Hepatocyte (in vitro differentiated cells): Measurements from ENCODE around the gene DIP2C. TPM values are rescaled to one million over a fixed set of nuclear protein-coding genes. Genes with fewer than 3 reads are reported as not detected.
"Not testable (repeated sequence)": the region's sequence is repeated elsewhere in the genome, so short reads cannot be mapped to it uniquely, and the experiment has no call there.

Source experiments
- DNase-seq: peaks from one replicate; pipeline ENCODE4 v3.0.0-alpha.2; 2016; ENCODE audit warnings: low spot score
- H2AFZ ChIP-seq: fragments of 200-600 bp; sonication (generic); 2 replicates; pipeline ENCODE4 v1.6.0; 2016; ENCODE audit warnings: antibody characterized with exemption, mild to moderate bottlenecking
- H3K27ac ChIP-seq: fragments of 200-600 bp; sonication (generic); 2 replicates; pipeline ENCODE4 v1.5.1; 2016; ENCODE audit warnings: mild to moderate bottlenecking
- H3K27me3 ChIP-seq: fragments of 200-600 bp; sonication (generic); 2 replicates; pipeline ENCODE4 v1.6.1; 2016
- H3K36me3 ChIP-seq: fragments of 200-600 bp; sonication (generic); replicated peaks from 2 replicates; pipeline ENCODE4 v1.5.1; 2016; ENCODE audit warnings: low read depth; ENCODE audit not compliant: insufficient read depth
- H3K4me1 ChIP-seq: fragments of 200-600 bp; sonication (generic); 2 replicates; pipeline ENCODE4 v1.5.1; 2016; ENCODE audit warnings: mild to moderate bottlenecking, moderate library complexity; ENCODE audit not compliant: insufficient read depth
- H3K4me2 ChIP-seq: fragments of 200-600 bp; sonication (generic); 2 replicates; pipeline ENCODE4 v1.6.0; 2016
- H3K4me3 ChIP-seq: fragments of 200-600 bp; sonication (generic); 2 replicates; pipeline ENCODE4 v1.5.1; 2016; ENCODE audit warnings: mild to moderate bottlenecking
- H3K79me2 ChIP-seq: fragments of 200-600 bp; sonication (generic); 2 replicates; pipeline ENCODE4 v1.6.0; 2017; ENCODE audit warnings: mild to moderate bottlenecking
- H3K9me2 ChIP-seq: fragments of 200-600 bp; sonication (generic); replicated peaks from 2 replicates; pipeline ENCODE4 v1.6.0; 2017; ENCODE audit warnings: mild to moderate bottlenecking; ENCODE audit not compliant: insufficient read depth
- H3K9me3 ChIP-seq: fragments of 200-600 bp; sonication (generic); 2 replicates; pipeline ENCODE4 v1.5.1; 2016; ENCODE audit warnings: low read depth, mild to moderate bottlenecking
- H4K20me1 ChIP-seq: fragments of 200-600 bp; sonication (generic); 2 replicates; pipeline ENCODE4 v1.6.0; 2016; ENCODE audit warnings: mild to moderate bottlenecking; ENCODE audit not compliant: insufficient read depth, poor library complexity, severe bottlenecking
- EZH2 ChIP-seq: fragments of 200-600 bp; sonication (generic); IDR thresholded peaks from 2 replicates; pipeline ENCODE4 v1.6.1; 2016; ENCODE audit warnings: antibody characterized with exemption, mild to moderate bottlenecking, borderline replicate concordance
- EZH2phosphoT487 ChIP-seq: fragments of 200-600 bp; sonication (generic); IDR thresholded peaks from one replicate; pipeline ENCODE4 v1.6.1; 2018; ENCODE audit warnings: antibody characterized with exemption, mild to moderate bottlenecking, low read depth, moderate library complexity; ENCODE audit not compliant: unreplicated experiment, severe bottlenecking
- WGBS: methylation state at CpG from one replicate; pipeline ENCODE4 v1.1.6; 2016; ENCODE audit warnings: low lambda C conversion rate; ENCODE audit errors: missing lambda C conversion rate; 5-methylcytosine and 5-hydroxymethylcytosine counted together
- polyA plus RNA-seq: library from polyadenylated mRNA; unstranded; fragments of >200 nt; fragmentation: Nextera tagmentation; extraction: Ambion mirVana; gene quantifications from 2 replicates; pipeline ENCODE4 v1.2.1, GENCODE V29; 2016
- total RNA-seq: library from RNA; depleted of rRNA; stranded (reverse); fragments of >200 nt; gene quantifications from 2 replicates; pipeline ENCODE4 v1.2.3, GENCODE V29; 2014
- TF ChIP-seq, protein P1 (sequence below): fragments of 200-600 bp; sonication (generic); IDR thresholded peaks from 2 replicates; pipeline ENCODE4 v1.5.1; 2016; ENCODE audit warnings: antibody characterized with exemption, mild to moderate bottlenecking; ENCODE audit not compliant: poor library complexity

Gene DIP2C
- total and polyA plus RNA-seq, 2 experiments from 2014 or later = 11.1 to 12.8 TPM

DNA sequence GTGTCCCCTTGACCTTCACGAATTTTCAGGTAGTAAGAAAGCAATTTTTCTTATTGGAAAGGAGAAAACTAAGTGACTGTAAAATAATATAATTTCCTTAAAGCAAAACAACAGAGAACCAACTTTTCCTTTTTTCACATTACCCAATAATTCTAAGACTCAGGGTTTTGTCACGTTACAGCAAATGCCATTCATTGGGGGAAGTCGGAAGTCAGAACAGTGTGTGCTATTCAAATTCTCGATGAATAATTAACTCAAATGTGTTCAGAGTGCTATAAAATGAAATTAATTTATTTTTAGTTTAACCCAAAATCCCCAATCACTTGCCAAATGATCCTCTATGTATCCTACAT lies 40.0 kb downstream of the DIP2C start:
- H2AFZ ChIP-seq = no peak overlapping the region
- TF ChIP-seq, protein P1, sequence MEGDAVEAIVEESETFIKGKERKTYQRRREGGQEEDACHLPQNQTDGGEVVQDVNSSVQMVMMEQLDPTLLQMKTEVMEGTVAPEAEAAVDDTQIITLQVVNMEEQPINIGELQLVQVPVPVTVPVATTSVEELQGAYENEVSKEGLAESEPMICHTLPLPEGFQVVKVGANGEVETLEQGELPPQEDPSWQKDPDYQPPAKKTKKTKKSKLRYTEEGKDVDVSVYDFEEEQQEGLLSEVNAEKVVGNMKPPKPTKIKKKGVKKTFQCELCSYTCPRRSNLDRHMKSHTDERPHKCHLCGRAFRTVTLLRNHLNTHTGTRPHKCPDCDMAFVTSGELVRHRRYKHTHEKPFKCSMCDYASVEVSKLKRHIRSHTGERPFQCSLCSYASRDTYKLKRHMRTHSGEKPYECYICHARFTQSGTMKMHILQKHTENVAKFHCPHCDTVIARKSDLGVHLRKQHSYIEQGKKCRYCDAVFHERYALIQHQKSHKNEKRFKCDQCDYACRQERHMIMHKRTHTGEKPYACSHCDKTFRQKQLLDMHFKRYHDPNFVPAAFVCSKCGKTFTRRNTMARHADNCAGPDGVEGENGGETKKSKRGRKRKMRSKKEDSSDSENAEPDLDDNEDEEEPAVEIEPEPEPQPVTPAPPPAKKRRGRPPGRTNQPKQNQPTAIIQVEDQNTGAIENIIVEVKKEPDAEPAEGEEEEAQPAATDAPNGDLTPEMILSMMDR = no peak
- TF ChIP-seq EZH2 (no peak), EZH2phosphoT487 (no peak)
- H3K9me3 ChIP-seq = no peaks in the 10 kb centered on the region
- no peaks in the 10 kb centered on the region for H3K27me3 ChIP-seq
- no peaks in the 10 kb centered on the region for H3K9me2 ChIP-seq
- H3K4me3 ChIP-seq = no peak overlapping the region
- DNase-seq = peak; percentile 41
- peak overlapping the region; percentile 38 for H3K27ac ChIP-seq
- H3K79me2 ChIP-seq = peaks cover 75% of the 10 kb centered on the region
- H4K20me1 ChIP-seq = peaks cover 46% of the 10 kb centered on the region
- H3K36me3 ChIP-seq = no peaks in the 10 kb centered on the region
- no peak overlapping the region for H3K4me2 ChIP-seq
- 77% methylated on average over 4 of the region's 4 CpGs for WGBS
- peaks cover 20% of the 10 kb centered on the region for H3K4me1 ChIP-seq

DNA sequence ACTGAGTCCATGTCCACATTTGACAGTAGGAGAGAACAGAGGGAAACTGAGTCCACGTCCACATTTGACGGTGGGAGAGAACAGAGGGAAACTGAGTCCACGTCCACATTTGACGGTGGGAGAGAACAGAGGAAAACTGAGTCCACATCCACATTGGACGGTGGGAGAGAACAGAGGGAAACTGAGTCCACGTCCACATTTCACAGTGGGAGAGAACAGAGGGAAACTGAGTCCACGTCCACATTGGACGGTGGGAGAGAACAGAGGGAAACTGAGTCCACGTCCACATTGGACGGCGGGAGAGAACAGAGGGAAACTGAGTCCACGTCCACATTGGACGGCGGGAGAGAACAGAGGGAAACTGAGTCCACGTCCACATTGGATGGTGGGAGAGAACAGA lies 42.4 kb downstream of the DIP2C start:
- Histone ChIP-seq H4K20me1 (peaks cover 29% of the 10 kb centered on the region), H3K79me2 (peaks cover 77% of the 10 kb centered on the region), H3K27ac (peak overlapping the region; percentile 28), H3K4me1 (peaks cover 17% of the 10 kb centered on the region)
- DNase-seq, H3K4me2 ChIP-seq, H3K4me3 ChIP-seq, H3K9me3 ChIP-seq, H3K36me3 ChIP-seq, H3K9me2 ChIP-seq, H3K27me3 ChIP-seq, H2AFZ ChIP-seq: not testable (repeated sequence)
- WGBS = 96% methylated on average over 14 of the region's 15 CpGs

DNA sequence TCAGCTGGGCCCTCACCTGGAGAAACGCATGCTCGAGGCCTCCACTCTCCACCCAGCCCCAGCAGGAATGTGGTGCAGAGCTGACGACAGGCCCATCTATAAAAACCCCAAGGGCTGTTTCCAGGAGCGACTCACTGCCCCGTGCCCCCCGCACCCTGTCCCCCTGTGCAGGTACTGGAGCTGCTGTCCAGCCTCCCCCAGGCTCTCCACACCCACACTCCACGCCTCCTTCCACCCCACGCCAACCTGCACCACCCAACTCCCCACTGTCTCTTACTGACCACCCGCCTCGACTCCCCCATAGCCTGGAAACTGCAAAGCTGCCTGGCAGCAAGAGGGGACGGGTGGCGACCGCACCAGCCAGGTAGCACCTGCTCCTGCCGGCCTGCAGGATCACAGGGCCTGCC lies 43.3 kb downstream of the DIP2C start:
- H3K27ac ChIP-seq = peak overlapping the region; percentile 54
- no peaks in the 10 kb centered on the region for H3K27me3 ChIP-seq
- 66% methylated on average over 14 of the region's 14 CpGs for WGBS
- H3K4me1 ChIP-seq = peaks cover 15% of the 10 kb centered on the region
- H3K9me3 ChIP-seq = no peaks in the 10 kb centered on the region
- no peaks in the 10 kb centered on the region for H3K36me3 ChIP-seq
- H3K4me2 ChIP-seq = no peak overlapping the region
- H2AFZ ChIP-seq = no peak overlapping the region
- no peak for DNase-seq
- TF ChIP-seq EZH2 = no peak
- TF ChIP-seq, protein P1 = no peak
- TF ChIP-seq EZH2phosphoT487 = no peak
- peaks cover 23% of the 10 kb centered on the region for H4K20me1 ChIP-seq
- no peak overlapping the region for H3K4me3 ChIP-seq
- peaks cover 77% of the 10 kb centered on the region for H3K79me2 ChIP-seq
- no peaks in the 10 kb centered on the region for H3K9me2 ChIP-seq

DNA sequence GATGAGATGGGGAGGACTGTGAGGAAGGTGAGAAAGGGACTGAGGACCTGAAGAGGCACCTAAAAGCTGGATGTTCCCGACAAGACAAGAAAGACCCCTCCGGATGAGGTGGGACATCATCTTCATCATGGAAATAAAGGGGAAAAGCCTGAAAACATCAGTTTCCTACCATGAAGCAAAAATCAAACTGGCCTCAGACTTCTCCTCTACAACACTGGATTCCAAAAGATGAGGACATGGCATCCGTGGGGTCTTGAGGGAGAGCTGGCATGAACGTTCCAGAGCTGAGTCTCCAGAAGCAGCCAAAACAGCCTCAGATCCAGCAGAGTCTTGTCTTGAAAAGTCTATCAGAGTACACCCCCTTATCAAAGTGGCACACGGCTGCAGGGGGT lies 44.5 kb downstream of the DIP2C start:
- Histone ChIP-seq H4K20me1 (peaks cover 13% of the 10 kb centered on the region), H3K9me3 (no peaks in the 10 kb centered on the region), H3K4me2 (no peak overlapping the region), H3K36me3 (no peaks in the 10 kb centered on the region), H3K27ac (no peak overlapping the region), H3K9me2 (no peaks in the 10 kb centered on the region), H3K79me2 (peaks cover 75% of the 10 kb centered on the region), H3K27me3 (no peaks in the 10 kb centered on the region), H3K4me1 (peaks cover 4% of the 10 kb centered on the region), H2AFZ (no peak overlapping the region), H3K4me3 (no peak overlapping the region)
- DNase-seq = no peak
- WGBS = 92% methylated on average over 5 of the region's 5 CpGs
- no peak for TF ChIP-seq EZH2phosphoT487
- TF ChIP-seq, protein P1 = no peak
